Coronary artery (tissue), 2 donors: Measurements from ENCODE around the gene SPTBN4.

ENCODE experiments used
- DNase-seq: peaks from one replicate; pipeline ENCODE4 v3.0.0-alpha.2; 2017; ENCODE audit warnings: low spot score
- H3K27ac ChIP-seq, 2 donors: fragments of 200-600 bp; sonication (generic); one replicate each; pipeline ENCODE4 v1.5.1; 2016 to 2019
- H3K4me3 ChIP-seq: fragments of 200-600 bp; sonication (generic); 2 replicates; pipeline ENCODE4 v1.5.1; 2016; ENCODE audit warnings: mild to moderate bottlenecking, moderate library complexity
- TF ChIP-seq, protein P1 (sequence below): fragments of 200-600 bp; sonication (generic); IDR thresholded peaks from one replicate; pipeline ENCODE4 v1.5.1; 2019; ENCODE audit warnings: antibody characterized with exemption

The SPTBN4 gene

GRCh38 chr19:40501599-40501998 is 34.8 kb downstream of the SPTBN4 start:
- no peak overlapping the region for H3K4me3 ChIP-seq
- no peak overlapping the region for H3K27ac ChIP-seq
- no peak for DNase-seq
- TF ChIP-seq, protein P1, sequence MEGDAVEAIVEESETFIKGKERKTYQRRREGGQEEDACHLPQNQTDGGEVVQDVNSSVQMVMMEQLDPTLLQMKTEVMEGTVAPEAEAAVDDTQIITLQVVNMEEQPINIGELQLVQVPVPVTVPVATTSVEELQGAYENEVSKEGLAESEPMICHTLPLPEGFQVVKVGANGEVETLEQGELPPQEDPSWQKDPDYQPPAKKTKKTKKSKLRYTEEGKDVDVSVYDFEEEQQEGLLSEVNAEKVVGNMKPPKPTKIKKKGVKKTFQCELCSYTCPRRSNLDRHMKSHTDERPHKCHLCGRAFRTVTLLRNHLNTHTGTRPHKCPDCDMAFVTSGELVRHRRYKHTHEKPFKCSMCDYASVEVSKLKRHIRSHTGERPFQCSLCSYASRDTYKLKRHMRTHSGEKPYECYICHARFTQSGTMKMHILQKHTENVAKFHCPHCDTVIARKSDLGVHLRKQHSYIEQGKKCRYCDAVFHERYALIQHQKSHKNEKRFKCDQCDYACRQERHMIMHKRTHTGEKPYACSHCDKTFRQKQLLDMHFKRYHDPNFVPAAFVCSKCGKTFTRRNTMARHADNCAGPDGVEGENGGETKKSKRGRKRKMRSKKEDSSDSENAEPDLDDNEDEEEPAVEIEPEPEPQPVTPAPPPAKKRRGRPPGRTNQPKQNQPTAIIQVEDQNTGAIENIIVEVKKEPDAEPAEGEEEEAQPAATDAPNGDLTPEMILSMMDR, result no peak

DNA sequence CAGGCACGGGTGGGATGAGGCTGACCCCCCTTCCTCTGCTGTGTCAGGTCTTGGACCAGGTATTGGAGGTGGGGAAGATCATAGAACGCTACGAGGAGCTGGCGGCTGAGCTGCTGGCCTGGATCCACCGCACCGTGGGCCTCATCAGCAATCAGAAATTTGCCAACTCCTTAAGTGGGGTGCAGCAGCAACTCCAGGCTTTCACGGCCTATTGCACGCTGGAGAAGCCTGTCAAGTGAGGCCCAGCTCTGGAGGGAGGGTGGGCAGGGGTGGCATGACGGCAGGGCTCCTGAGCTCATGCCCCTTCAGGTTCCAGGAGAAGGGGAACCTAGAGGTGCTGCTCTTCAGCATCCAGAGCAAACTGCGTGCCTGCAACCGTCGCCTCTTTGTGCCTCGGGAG is 35.3 kb downstream of the SPTBN4 start:
- H3K4me3 ChIP-seq, result no peak overlapping the region
- H3K27ac ChIP-seq, result no peak overlapping the region
- TF ChIP-seq, protein P1, result no peak
- no peak for DNase-seq

- no peak for DNase-seq
- TF ChIP-seq, protein P1, result no peak
- H3K27ac ChIP-seq, result no peak overlapping the region
- H3K4me3 ChIP-seq, result no peak overlapping the region
Observed at GRCh38 chr19:40502647-40503319, 36.0 kb downstream of the SPTBN4 start.

GRCh38 chr19:40503320-40503695 is 36.5 kb downstream of the SPTBN4 start:
- TF ChIP-seq, protein P1, result no peak
- DNase-seq, result no peak
- no peak overlapping the region for H3K4me3 ChIP-seq
- H3K27ac ChIP-seq, result no peak overlapping the region

- DNase-seq, result no peak
- TF ChIP-seq, protein P1, result no peak
- no peak overlapping the region for H3K4me3 ChIP-seq
- no peak overlapping the region for H3K27ac ChIP-seq
Observed at GRCh38 chr19:40506099-40506498, 39.3 kb downstream of the SPTBN4 start.

- TF ChIP-seq, protein P1, result no peak
- Histone ChIP-seq H3K27ac (no peak overlapping the region), H3K4me3 (no peak overlapping the region)
- DNase-seq, result no peak
Observed at GRCh38 chr19:40507892-40508291, 41.1 kb downstream of the SPTBN4 start.

DNA sequence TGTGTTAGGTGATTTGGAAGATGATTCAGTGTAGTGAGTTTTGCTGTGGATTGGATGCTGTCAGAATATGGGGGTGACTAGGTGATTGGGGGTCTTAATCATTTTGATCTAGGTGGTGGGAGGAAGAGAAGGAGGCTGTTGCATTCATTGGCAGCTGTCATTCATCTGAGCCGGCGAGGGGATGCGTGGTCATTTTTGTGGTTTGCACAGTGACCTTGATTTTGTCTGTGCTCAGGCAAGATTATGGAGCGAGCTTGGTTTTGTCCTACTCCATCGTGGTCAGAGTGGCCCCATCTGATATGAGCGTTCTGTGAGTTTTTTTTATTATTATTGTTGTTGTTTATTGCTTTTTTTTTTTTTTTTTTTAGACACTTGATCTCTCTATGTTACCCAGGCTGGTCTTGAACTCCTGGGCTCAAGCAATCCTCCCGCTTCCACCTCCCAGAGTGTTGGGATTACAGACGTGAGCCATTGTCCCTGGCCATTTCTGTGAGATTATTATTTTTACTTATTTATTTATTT is 42.0 kb downstream of the SPTBN4 start:
- TF ChIP-seq, protein P1, result no peak
- Histone ChIP-seq H3K4me3 (no peak overlapping the region), H3K27ac (no peak overlapping the region)
- DNase-seq, result no peak
